GM12878 (cell line): ENCODE data around the gene UCN2. TPM values are rescaled to one million over a fixed set of nuclear protein-coding genes. Genes with fewer than 3 reads are reported as not detected.

ENCODE experiments used
- ATAC-seq: fragments of 200-7000 bp; cut with Tn5 transposase; 3 replicates; pipeline ENCODE4 v1.9.1; 2020; ENCODE audit warnings: mild to moderate bottlenecking, moderate library complexity
- BruUV-seq: library from RNA; stranded (reverse); fragments of 400-500 nt; replicated peaks from 2 replicates; lab custom pipeline; 2021; lab: Mats Ljungman, UMichigan
- CTCF ChIA-PET: fragments of 300-600 bp; sonication (Branson Sonifier 250); formaldehyde crosslinking; extraction: SDS; loops from one replicate; lab custom pipeline; 2021; ENCODE audit warnings: inconsistent platforms; lab: Yijun Ruan, JAX
- POLR2A ChIA-PET: fragments of 350-600 bp; formaldehyde crosslinking; extraction: SDS; loops from one replicate; lab custom pipeline; 2021; ENCODE audit warnings: inconsistent platforms; lab: Charles Lee
- RAD21 ChIA-PET: fragments of 300-600 bp; sonication (Branson Sonifier 250); formaldehyde crosslinking; loops from one replicate; lab custom pipeline; 2023; ENCODE audit warnings: antibody characterized with exemption; ENCODE audit not compliant: unreplicated experiment; lab: Charles Lee
- SMC1A ChIA-PET: fragments of 300-600 bp; sonication (Branson Sonifier 250); formaldehyde crosslinking; loops from one replicate; lab custom pipeline; 2023; ENCODE audit not compliant: unreplicated experiment, uncharacterized antibody; lab: Charles Lee
- DNase-seq: peaks from one replicate; pipeline ENCODE4 v3.0.0-alpha.2; 2011; ENCODE audit warnings: low read depth, low spot score
- FAIRE-seq: peaks from 3 replicates; lab custom pipeline; 2011; peaks lifted over from hg19 to GRCh38; lab: Jason Lieb, UNC
- H2AFZ ChIP-seq: 2 replicates; pipeline ENCODE4 v1.6.0; 2011; ENCODE audit warnings: low read depth, low read length, control low read depth; ENCODE audit not compliant: control insufficient read depth
- H3K27ac ChIP-seq: 2 replicates; pipeline ENCODE4 v1.5.1; 2011; ENCODE audit warnings: control low read depth; ENCODE audit not compliant: control insufficient read depth, insufficient read depth
- H3K27me3 ChIP-seq, 2 experiments: replicated peaks in 1 of 2; 2 replicates each; pipeline versions ENCODE4 v1.6.0 to v1.6.1; 2011; ENCODE audit warnings: low read length in 1 of 2; ENCODE audit not compliant: control insufficient read depth in 2 of 2, insufficient read depth in 2 of 2
- H3K36me3 ChIP-seq, 2 experiments: 2 replicates each; pipeline ENCODE4 v1.5.1; 2011; ENCODE audit warnings: low read length in 1 of 2; ENCODE audit not compliant: control insufficient read depth in 2 of 2, insufficient read depth in 2 of 2
- H3K4me1 ChIP-seq: 2 replicates; pipeline ENCODE4 v1.6.1; 2011; ENCODE audit warnings: mild to moderate bottlenecking, low read length, moderate library complexity, mixed read lengths; ENCODE audit not compliant: control insufficient read depth, insufficient read depth
- H3K4me2 ChIP-seq: 2 replicates; pipeline ENCODE4 v1.6.0; 2011; ENCODE audit warnings: control low read depth; ENCODE audit not compliant: control insufficient read depth, insufficient read depth
- H3K4me3 ChIP-seq: fragments of 200-600 bp; sonication (generic); 2 replicates; pipeline ENCODE4 v1.5.1; 2016
- H3K79me2 ChIP-seq: 2 replicates; pipeline ENCODE4 v1.6.0; 2011; ENCODE audit warnings: low read length; ENCODE audit not compliant: control insufficient read depth, insufficient read depth
- H3K9ac ChIP-seq: 2 replicates; pipeline ENCODE4 v1.8.0; 2011; ENCODE audit warnings: low read length, control low read depth, mixed read lengths; ENCODE audit not compliant: control insufficient read depth, insufficient read depth
- H3K9me3 ChIP-seq: replicated peaks from 3 replicates; pipeline ENCODE4 v1.5.1; 2011; ENCODE audit warnings: mild to moderate bottlenecking, low read length; ENCODE audit not compliant: control insufficient read depth, insufficient read depth
- H4K20me1 ChIP-seq: 2 replicates; pipeline ENCODE4 v1.6.0; 2011; ENCODE audit not compliant: control insufficient read depth, insufficient read depth
- CHD2 ChIP-seq: IDR thresholded peaks from 2 replicates; pipeline ENCODE4 v1.6.1; 2011; ENCODE audit warnings: low read depth, low read length, improper control_type of control experiment, borderline replicate concordance
- CHD4 ChIP-seq: fragments of 200-600 bp; sonication (generic); IDR thresholded peaks from 2 replicates; pipeline ENCODE4 v1.6.1; 2016; ENCODE audit warnings: mild to moderate bottlenecking
- CREM ChIP-seq: IDR thresholded peaks from 2 replicates; pipeline ENCODE4 v1.6.1; 2014; ENCODE audit warnings: antibody characterized with exemption, low read depth
- EGR1 ChIP-seq, 2 experiments: IDR thresholded peaks; 1 replicate in 1 of 2; 2 replicates in 1 of 2; pipeline ENCODE4 v1.6.1; 2011 to 2012; ENCODE audit warnings: low read depth in 2 of 2, low read length in 2 of 2, borderline replicate concordance in 1 of 2, mild to moderate bottlenecking in 1 of 2, moderate library complexity in 1 of 2
- EZH2 ChIP-seq: IDR thresholded peaks from 2 replicates; pipeline ENCODE4 v1.6.1; 2012; ENCODE audit warnings: low read depth, mild to moderate bottlenecking, control low read depth, inconsistent platforms, low read length, borderline replicate concordance; ENCODE audit not compliant: control insufficient read depth
- FOS ChIP-seq: IDR thresholded peaks from 3 replicates; pipeline ENCODE4 v1.6.1; 2011; ENCODE audit warnings: borderline replicate concordance; ENCODE audit not compliant: insufficient read length; ENCODE audit errors: extremely low read depth
- NFYA ChIP-seq: IDR thresholded peaks from 2 replicates; pipeline ENCODE4 v1.6.1; 2011; ENCODE audit warnings: low read depth, mild to moderate bottlenecking, low read length, improper control_type of control experiment, borderline replicate concordance
- RUNX3 ChIP-seq: IDR thresholded peaks from 2 replicates; pipeline ENCODE4 v1.6.1; 2012; ENCODE audit warnings: low read length, inconsistent platforms
- SREBF2 ChIP-seq: IDR thresholded peaks from 2 replicates; pipeline ENCODE4 v1.6.1; 2012; ENCODE audit warnings: mild to moderate bottlenecking, low read length
- STAT1 ChIP-seq: fragments of 450-650 bp; conservative IDR thresholded peaks from 2 replicates; pipeline ENCODE4 v1.6.1; 2014; ENCODE audit warnings: antibody characterized with exemption, mild to moderate bottlenecking
- YBX1 ChIP-seq: fragments of 450-650 bp; IDR thresholded peaks from 2 replicates; pipeline ENCODE4 v1.6.1; 2016; ENCODE audit warnings: antibody characterized with exemption
- ZNF207 ChIP-seq: fragments of 450-650 bp; IDR thresholded peaks from 2 replicates; pipeline ENCODE4 v1.6.1; 2014; ENCODE audit warnings: antibody characterized with exemption, mild to moderate bottlenecking, borderline replicate concordance
- WGBS: methylation state at CpG from one replicate; pipeline ENCODE4 v1.1.6; 2016; ENCODE audit warnings: low lambda C conversion rate; ENCODE audit not compliant: insufficient replicate concordance, insufficient coverage; ENCODE audit errors: missing lambda C conversion rate; 5-methylcytosine and 5-hydroxymethylcytosine counted together
- in situ Hi-C: fragments of 300-500 bp; cut with MboI; formaldehyde crosslinking; loops from 9 replicates; pipeline ENCODE4 v1.14.3; 2018; ENCODE audit warnings: mixed read lengths
- intact Hi-C: fragments of 100-400 bp; cut with micrococcal nuclease; formaldehyde crosslinking; loops from one replicate; pipeline ENCODE4 v1.14.2; 2022; ENCODE audit not compliant: unreplicated experiment
- polyA plus RNA-seq, 11 experiments: library from polyadenylated mRNA; depleted of rRNA in 4 of 11; unstranded in 6 of 11; stranded (reverse) in 5 of 11; fragments of >200 nt; fragmentation: Nextera tagmentation in 4 of 11; fragmentation: Illumina TruSeq in 1 of 11; extraction: Ambion mirVana in 4 of 11; extraction: Trizol in 1 of 11; gene quantifications; 1 replicate in 1 of 11; 2 replicates in 10 of 11; pipeline versions ENCODE4 v1.2.1 to v1.2.3, GENCODE V29; 2011 to 2016; ENCODE audit warnings: inconsistent platforms in 2 of 11, missing spikeins in 2 of 11, low read depth in 1 of 11
- total RNA-seq, 4 experiments: library from RNA; depleted of rRNA in 3 of 4; stranded (reverse); fragments of >200 nt in 3 of 4; fragmentation: Illumina TruSeq in 1 of 4; extraction: Trizol in 1 of 4; gene quantifications; 2 replicates each; pipeline versions ENCODE4 v1.2.1 to v1.2.3, GENCODE V29; 2013 to 2021
- TF ChIP-seq, protein P1 (sequence below): fragments of 450-650 bp; conservative IDR thresholded peaks from 2 replicates; pipeline ENCODE4 v1.6.1; 2017; ENCODE audit warnings: mild to moderate bottlenecking, moderate library complexity
- TF ChIP-seq, protein P2 (sequence below): IDR thresholded peaks from 2 replicates; pipeline ENCODE4 v1.6.1; 2012; ENCODE audit warnings: low read length, inconsistent platforms
- TF ChIP-seq, protein P3 (sequence below): fragments of 450-650 bp; IDR thresholded peaks from 2 replicates; pipeline ENCODE4 v1.6.1; 2014; ENCODE audit warnings: mild to moderate bottlenecking
- TF ChIP-seq, protein P4 (sequence below): fragments of 450-650 bp; IDR thresholded peaks from 2 replicates; pipeline ENCODE4 v1.6.1; 2017; ENCODE audit warnings: mild to moderate bottlenecking, moderate library complexity

UCN2 gene
- total and polyA plus RNA-seq, 10 of the 15 experiments (the other 5 are each of a cell fraction or from before 2014, with no cell fraction given), result 0.05 TPM; not detected in 9

DNA sequence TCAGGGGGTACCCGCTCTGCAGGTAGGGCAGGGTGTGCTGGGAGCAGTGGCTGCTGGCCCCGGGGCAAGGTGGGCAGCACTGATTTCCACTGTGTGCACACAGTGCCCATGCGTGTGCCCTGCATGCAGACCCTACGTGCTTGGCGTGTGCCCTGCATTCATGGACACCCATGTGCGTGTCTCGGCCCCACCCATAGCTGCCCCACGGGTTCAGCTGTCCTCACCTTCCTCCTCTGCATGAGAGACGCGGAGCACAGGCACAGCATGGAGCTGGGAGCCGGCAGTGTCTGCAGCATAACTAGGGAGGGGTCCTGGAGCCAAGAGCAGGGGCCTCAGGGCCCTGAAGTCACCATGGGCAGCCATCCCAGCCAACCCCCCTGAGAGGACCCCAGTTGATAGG is 1.6 kb upstream of the UCN2 start:
- ChIA-PET POLR2A (interaction anchor here (1.3 kb wide), 1 partner anchor 150 kb away, joined by 3 read pairs; no protein-coding TSS in a partner anchor), SMC1A (no interaction called here), CTCF (no interaction called here), RAD21 (no interaction called here)
- ATAC-seq (no peak), FAIRE-seq (no peak), DNase-seq (no peak)
- Histone ChIP-seq H3K27ac (no peak overlapping the region), H3K4me3 (no peak overlapping the region), H4K20me1 (no peaks in the 10 kb centered on the region), H3K9ac (no peak overlapping the region), H3K27me3 (no peaks in the 10 kb centered on the region), H2AFZ (no peak overlapping the region), H3K4me2 (no peak overlapping the region), H3K9me3 (no peaks in the 10 kb centered on the region), H3K79me2 (no peaks in the 10 kb centered on the region), H3K36me3 (no peaks in the 10 kb centered on the region), H3K4me1 (peaks cover 12% of the 10 kb centered on the region)
- intact Hi-C loops (no loop called here), in situ Hi-C loops (no loop called here)
- WGBS, result 58% methylated on average over 11 of the region's 11 CpGs
- no TSS peak for BruUV-seq
- TF ChIP-seq, protein P1, sequence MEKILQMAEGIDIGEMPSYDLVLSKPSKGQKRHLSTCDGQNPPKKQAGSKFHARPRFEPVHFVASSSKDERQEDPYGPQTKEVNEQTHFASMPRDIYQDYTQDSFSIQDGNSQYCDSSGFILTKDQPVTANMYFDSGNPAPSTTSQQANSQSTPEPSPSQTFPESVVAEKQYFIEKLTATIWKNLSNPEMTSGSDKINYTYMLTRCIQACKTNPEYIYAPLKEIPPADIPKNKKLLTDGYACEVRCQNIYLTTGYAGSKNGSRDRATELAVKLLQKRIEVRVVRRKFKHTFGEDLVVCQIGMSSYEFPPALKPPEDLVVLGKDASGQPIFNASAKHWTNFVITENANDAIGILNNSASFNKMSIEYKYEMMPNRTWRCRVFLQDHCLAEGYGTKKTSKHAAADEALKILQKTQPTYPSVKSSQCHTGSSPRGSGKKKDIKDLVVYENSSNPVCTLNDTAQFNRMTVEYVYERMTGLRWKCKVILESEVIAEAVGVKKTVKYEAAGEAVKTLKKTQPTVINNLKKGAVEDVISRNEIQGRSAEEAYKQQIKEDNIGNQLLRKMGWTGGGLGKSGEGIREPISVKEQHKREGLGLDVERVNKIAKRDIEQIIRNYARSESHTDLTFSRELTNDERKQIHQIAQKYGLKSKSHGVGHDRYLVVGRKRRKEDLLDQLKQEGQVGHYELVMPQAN, result no peak
- no peak for TF ChIP-seq SREBF2
- TF ChIP-seq, protein P2, sequence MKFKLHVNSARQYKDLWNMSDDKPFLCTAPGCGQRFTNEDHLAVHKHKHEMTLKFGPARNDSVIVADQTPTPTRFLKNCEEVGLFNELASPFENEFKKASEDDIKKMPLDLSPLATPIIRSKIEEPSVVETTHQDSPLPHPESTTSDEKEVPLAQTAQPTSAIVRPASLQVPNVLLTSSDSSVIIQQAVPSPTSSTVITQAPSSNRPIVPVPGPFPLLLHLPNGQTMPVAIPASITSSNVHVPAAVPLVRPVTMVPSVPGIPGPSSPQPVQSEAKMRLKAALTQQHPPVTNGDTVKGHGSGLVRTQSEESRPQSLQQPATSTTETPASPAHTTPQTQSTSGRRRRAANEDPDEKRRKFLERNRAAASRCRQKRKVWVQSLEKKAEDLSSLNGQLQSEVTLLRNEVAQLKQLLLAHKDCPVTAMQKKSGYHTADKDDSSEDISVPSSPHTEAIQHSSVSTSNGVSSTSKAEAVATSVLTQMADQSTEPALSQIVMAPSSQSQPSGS, result no peak
- no peak for TF ChIP-seq CREM
- TF ChIP-seq EZH2, result no peak
- no peak for TF ChIP-seq FOS
- no peak for TF ChIP-seq EGR1 (IDR thresholded peaks at IDR 0.05; ENCODE audit: borderline replicate concordance in 1 of 2, low read depth in 2 of 2, low read length in 2 of 2)
- TF ChIP-seq YBX1, result no peak
- TF ChIP-seq CHD4, result no peak
- TF ChIP-seq, protein P3, sequence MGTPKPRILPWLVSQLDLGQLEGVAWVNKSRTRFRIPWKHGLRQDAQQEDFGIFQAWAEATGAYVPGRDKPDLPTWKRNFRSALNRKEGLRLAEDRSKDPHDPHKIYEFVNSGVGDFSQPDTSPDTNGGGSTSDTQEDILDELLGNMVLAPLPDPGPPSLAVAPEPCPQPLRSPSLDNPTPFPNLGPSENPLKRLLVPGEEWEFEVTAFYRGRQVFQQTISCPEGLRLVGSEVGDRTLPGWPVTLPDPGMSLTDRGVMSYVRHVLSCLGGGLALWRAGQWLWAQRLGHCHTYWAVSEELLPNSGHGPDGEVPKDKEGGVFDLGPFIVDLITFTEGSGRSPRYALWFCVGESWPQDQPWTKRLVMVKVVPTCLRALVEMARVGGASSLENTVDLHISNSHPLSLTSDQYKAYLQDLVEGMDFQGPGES, result no peak
- no peak for TF ChIP-seq ZNF207
- TF ChIP-seq RUNX3, result no peak
- TF ChIP-seq CHD2, result no peak
- TF ChIP-seq STAT1, result no peak
- TF ChIP-seq, protein P4, sequence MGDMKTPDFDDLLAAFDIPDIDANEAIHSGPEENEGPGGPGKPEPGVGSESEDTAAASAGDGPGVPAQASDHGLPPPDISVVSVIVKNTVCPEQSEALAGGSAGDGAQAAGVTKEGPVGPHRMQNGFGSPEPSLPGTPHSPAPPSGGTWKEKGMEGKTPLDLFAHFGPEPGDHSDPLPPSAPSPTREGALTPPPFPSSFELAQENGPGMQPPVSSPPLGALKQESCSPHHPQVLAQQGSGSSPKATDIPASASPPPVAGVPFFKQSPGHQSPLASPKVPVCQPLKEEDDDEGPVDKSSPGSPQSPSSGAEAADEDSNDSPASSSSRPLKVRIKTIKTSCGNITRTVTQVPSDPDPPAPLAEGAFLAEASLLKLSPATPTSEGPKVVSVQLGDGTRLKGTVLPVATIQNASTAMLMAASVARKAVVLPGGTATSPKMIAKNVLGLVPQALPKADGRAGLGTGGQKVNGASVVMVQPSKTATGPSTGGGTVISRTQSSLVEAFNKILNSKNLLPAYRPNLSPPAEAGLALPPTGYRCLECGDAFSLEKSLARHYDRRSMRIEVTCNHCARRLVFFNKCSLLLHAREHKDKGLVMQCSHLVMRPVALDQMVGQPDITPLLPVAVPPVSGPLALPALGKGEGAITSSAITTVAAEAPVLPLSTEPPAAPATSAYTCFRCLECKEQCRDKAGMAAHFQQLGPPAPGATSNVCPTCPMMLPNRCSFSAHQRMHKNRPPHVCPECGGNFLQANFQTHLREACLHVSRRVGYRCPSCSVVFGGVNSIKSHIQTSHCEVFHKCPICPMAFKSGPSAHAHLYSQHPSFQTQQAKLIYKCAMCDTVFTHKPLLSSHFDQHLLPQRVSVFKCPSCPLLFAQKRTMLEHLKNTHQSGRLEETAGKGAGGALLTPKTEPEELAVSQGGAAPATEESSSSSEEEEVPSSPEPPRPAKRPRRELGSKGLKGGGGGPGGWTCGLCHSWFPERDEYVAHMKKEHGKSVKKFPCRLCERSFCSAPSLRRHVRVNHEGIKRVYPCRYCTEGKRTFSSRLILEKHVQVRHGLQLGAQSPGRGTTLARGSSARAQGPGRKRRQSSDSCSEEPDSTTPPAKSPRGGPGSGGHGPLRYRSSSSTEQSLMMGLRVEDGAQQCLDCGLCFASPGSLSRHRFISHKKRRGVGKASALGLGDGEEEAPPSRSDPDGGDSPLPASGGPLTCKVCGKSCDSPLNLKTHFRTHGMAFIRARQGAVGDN, result no peak
- no peak for TF ChIP-seq NFYA
